Brain microvascular endothelial cell (primary cell): Measurements from ENCODE around the gene IFI6.
"Not testable (repeated sequence)": the region's sequence is repeated elsewhere in the genome, so short reads cannot be mapped to it uniquely, and the experiment has no call there.

Experiments used
- DNase-seq: peaks from one replicate; pipeline ENCODE4 v3.0.0-alpha.2; 2020
- H3K27ac ChIP-seq: fragments of 250-450 bp; sonication (Bioruptor Pico); 2 replicates; pipeline ENCODE4 v1.5.1; 2020; ENCODE audit warnings: mild to moderate bottlenecking, moderate library complexity
- H3K27me3 ChIP-seq: fragments of 250-450 bp; sonication (Bioruptor Pico); replicated peaks from 2 replicates; pipeline ENCODE4 v1.5.1; 2020; ENCODE audit warnings: mild to moderate bottlenecking
- H3K36me3 ChIP-seq: fragments of 250-450 bp; sonication (Bioruptor Pico); replicated peaks from 2 replicates; pipeline ENCODE4 v1.5.1; 2020; ENCODE audit warnings: mild to moderate bottlenecking
- H3K4me3 ChIP-seq: 2 replicates; pipeline ENCODE4 v1.5.1; 2011; ENCODE audit warnings: low read depth, mild to moderate bottlenecking, control low read depth, low read length, moderate library complexity
- in situ Hi-C: cut with HindIII; loops from 2 replicates; pipeline ENCODE4 v1.10.0; 2017; ENCODE audit warnings: low sequenced_read_pairs, low pct_ligation_motif_present
- TF ChIP-seq, protein P1 (sequence below): IDR thresholded peaks from 2 replicates; pipeline ENCODE4 v1.5.1; 2011; ENCODE audit warnings: low read depth, mild to moderate bottlenecking, moderate library complexity, low read length, control low read depth, inconsistent platforms; ENCODE audit errors: missing control alignments

IFI6 gene

DNA sequence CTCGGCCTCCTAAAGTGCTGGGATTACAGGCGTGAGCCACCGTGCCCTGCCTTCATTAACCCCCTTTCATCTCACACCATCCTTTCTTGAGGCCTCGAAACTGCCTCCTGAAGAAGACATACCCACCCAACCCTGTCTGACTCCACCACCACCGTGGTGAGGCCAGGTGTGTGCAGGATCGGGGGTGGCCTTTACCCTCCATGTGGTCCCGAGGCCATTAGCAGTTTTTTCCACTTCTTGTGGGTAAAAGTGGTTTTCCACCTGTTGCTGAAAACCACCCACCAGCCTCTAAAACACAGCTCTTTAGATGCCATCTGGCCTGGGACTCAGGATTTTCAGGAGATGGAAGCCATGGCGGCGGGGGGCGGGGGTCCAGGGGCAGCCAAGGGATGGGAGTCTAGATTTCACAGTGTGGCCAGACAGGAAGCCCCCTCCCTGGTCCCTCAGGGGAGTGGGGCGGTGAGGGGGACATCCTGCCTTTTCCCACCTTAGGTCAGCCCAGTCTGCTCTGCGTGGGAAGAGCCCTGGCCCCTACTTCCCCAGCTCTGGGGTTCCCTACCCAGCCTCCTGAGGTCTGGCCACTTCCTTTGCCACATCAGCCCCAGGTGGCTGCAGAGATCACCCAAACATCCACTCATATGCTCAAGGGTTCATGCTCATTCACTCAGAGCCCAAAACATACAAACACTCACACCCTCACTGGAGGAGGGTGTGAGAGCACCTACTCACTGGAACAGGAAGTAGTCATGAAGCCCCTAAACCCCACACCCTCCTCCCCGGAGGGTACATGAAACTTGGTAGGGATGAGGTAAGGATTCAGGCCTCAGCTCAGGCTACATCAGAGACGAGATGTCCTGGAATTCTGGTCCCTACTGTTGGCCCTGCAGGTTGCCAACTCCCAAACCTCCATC is 39.4 kb downstream of the IFI6 start:
- in situ Hi-C loops, result no loop called here
- Histone ChIP-seq H3K4me3 (no peak overlapping the region), H3K27ac (no peak overlapping the region), H3K27me3 (peaks cover 12% of the 10 kb centered on the region), H3K36me3 (no peaks in the 10 kb centered on the region)
- DNase-seq, result no peak
- TF ChIP-seq, protein P1, sequence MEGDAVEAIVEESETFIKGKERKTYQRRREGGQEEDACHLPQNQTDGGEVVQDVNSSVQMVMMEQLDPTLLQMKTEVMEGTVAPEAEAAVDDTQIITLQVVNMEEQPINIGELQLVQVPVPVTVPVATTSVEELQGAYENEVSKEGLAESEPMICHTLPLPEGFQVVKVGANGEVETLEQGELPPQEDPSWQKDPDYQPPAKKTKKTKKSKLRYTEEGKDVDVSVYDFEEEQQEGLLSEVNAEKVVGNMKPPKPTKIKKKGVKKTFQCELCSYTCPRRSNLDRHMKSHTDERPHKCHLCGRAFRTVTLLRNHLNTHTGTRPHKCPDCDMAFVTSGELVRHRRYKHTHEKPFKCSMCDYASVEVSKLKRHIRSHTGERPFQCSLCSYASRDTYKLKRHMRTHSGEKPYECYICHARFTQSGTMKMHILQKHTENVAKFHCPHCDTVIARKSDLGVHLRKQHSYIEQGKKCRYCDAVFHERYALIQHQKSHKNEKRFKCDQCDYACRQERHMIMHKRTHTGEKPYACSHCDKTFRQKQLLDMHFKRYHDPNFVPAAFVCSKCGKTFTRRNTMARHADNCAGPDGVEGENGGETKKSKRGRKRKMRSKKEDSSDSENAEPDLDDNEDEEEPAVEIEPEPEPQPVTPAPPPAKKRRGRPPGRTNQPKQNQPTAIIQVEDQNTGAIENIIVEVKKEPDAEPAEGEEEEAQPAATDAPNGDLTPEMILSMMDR, result no peak

DNA sequence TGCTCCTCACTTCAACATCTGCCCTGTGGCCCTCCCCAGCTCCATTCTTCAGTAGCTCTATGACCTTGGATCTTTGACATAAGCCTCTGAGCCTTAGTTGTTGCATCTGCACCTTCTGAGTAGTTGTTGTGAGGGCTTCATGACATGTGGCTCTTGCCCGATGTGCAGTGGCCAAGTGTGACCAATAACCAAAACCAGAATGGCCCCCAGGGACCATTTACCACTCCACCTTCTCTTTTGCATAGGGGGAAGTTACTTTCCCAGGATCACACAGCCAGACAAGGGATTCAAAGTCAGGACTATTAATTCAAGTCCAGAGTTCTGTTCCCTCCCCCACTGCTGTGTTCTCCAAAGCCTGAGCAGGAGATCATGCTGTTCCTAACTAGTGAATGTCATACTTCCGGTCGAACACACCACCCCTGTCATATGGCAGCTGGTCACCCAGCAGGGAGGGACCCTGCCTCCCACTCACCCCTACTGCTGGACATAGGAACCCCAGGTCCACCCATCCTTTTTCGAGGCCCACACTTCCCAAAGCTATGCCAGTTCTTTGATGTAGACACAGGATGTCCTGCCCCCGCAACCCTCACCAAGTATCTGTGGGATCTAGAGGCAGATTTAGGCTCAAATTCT is 41.0 kb downstream of the IFI6 start:
- TF ChIP-seq, protein P1, result no peak

DNA sequence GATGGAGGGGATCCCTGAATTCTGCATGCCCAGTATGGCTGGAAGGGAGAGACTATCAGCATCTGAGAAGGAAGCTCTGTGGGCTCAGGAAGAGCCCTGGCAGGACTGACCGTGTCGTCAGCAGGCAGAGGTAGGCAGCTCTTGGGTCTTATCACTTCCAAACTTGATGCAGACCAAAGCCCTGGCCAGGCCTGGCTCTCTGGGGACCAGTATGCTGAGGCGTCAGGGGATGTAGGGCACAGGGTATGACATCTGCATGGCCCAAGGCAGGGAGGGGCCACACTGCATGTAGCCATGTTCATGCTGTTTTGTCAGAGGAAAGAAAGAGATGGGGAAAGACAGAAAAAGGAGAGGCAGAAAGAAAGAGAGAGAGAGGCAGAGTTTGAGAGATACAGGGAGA is 43.3 kb downstream of the IFI6 start:
- TF ChIP-seq, protein P1, result no peak
- Histone ChIP-seq H3K27ac (no peak overlapping the region), H3K36me3 (no peaks in the 10 kb centered on the region), H3K4me3 (no peak overlapping the region), H3K27me3 (no peaks in the 10 kb centered on the region)
- DNase-seq, result no peak
- in situ Hi-C loops, result no loop called here

More for the DNA sequence above, 41.0 kb downstream of the IFI6 start:
- in situ Hi-C loops, result no loop called here
- Histone ChIP-seq H3K4me3 (no peak overlapping the region), H3K27ac (no peak overlapping the region), H3K36me3 (no peaks in the 10 kb centered on the region), H3K27me3 (peaks cover 12% of the 10 kb centered on the region)
- no peak for DNase-seq

DNA sequence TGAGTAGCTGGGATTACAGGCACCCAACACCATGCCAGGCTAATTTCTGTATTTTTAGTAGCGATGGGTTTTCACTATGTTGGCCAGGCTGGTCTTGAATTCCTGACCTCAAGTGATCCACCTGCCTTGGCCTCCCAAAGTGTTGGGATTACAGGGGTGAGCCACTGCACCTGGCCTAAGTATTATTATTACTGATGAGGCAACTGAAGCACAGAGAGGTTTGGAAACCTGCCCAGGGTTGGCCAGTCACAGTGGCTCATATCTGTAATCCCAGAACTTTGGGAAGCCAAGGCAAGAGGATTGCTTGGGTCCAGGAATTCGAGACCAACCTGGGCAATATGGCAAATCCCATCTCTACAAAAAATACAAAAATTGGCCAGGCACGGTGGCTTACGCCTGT is 44.3 kb downstream of the IFI6 start:
- in situ Hi-C loops, H3K4me3 ChIP-seq, H3K36me3 ChIP-seq, H3K27ac ChIP-seq, DNase-seq, H3K27me3 ChIP-seq: not testable (repeated sequence)

DNA sequence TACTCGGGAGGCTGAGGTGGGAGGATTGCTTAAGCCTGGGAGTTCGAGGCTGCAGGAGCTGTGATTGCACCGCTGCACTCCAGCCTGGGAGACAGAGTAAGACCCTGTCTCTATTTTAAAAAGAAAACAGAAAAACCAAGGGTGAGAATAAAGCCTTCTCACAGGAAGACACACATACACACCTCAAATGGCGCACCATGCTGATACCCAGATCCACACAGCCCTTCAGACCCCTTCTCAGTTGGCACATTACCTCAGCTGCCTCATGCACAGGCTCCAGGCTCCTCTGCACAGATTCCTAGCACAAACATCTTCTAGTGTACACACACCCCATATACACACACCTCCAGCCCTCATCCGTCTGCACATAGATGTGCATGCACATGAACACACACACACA is 44.9 kb downstream of the IFI6 start:
- Histone ChIP-seq H3K27ac (no peak overlapping the region), H3K27me3 (no peaks in the 10 kb centered on the region), H3K4me3 (no peak overlapping the region), H3K36me3 (no peaks in the 10 kb centered on the region)
- in situ Hi-C loops, result no loop called here
- no peak for DNase-seq
- TF ChIP-seq, protein P1, result no peak
